LNCAP (cell line): ENCODE data around the gene CCL20.

Source experiments
- CTCF ChIP-seq: fragments of 450-650 bp; IDR thresholded peaks from 2 replicates; pipeline ENCODE4 v1.5.1; 2017; ENCODE audit warnings: mild to moderate bottlenecking

Gene CCL20, protein sequence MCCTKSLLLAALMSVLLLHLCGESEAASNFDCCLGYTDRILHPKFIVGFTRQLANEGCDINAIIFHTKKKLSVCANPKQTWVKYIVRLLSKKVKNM

DNA sequence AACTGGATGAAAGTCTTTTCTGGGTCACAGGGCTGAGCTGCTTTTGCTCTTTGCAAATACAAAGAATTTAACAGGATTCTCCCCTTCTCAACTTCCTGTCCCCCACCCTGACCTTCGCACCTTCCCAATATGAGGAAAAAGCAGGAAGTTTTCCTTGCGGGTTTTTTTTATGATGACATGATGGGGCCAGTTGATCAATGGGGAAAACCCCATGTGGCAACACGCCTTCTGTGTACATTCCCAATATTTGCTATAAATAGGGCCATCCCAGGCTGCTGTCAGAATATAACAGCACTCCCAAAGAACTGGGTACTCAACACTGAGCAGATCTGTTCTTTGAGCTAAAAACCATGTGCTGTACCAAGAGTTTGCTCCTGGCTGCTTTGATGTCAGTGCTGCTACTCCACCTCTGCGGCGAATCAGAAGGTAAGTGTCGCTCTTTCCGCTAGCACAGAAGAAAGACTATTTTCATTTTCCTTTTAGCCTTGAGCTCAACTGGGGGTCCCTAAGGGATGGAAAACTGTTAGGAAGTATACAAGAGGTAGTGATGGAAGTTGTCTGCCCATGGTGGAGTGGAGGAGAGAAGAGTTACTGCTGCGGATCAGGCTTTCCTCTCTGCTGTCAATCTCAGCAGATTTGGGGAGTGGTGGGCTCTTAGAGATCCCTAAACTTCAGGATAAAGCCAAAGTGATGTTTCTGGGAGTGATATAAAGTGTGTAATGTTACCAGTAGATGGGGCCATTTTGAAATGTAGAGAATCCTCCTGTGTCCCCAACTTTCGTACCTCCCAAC lies at the start of gene CCL20:
TSS of gene CCL20 (plus strand) at position 281 of the 792 bp plus-strand sequence. CDS start at position 351, 70 bp downstream.
- no peak for TF ChIP-seq CTCF

DNA sequence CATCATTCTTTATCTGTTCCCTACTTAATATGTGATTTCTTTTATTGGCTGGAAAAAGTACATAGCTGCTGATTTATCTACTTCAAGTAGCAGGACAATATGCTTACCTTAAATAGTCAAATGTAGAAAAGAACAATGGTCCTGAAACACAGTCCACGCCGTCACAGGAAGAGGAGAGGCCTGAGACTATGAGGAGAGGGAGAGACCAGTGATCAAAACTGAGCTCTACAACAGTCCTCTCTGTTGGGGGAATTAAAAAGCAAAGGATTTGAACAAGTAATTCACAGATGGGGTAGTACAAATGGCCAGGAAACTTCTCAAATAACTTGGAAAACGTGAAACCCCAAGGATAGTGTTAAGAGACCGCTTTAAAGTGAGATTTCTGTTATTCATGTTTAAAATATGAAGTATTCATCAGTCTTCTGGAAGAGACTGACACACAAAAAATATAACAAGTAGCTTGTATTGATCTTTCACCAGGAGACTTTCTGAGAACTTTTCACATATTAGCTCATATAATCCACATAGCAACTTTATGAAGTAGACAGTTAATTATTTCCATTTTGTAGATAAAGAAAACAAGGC lies 47.8 kb upstream of the CCL20 start:
- TF ChIP-seq CTCF = no peak

DNA sequence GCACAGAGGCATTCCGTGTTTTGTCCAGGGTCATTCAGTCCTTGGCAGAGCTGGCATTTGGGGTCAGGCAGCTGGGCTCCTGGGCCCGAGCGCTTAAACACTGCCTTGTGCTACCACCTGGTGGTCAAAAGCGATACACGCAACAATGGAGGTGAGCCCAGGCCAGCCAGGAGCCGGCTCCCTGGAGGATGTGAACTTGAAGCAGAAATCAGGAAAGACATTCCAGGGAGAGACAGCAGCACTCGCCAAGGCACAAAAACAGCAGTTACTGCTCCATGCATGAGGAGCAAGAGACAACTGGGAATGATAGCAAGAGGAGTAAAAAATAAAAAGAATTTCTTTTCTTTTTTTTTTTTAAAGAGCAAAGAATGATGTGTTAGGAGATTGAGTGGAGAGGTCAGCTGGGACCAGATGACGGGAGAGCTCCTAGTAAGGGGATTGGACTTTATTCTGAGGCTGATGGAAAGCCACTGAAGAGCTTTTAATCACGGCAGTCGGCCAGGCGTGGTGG lies 47.2 kb upstream of the CCL20 start:
- peak; percentile 77 for TF ChIP-seq CTCF

DNA sequence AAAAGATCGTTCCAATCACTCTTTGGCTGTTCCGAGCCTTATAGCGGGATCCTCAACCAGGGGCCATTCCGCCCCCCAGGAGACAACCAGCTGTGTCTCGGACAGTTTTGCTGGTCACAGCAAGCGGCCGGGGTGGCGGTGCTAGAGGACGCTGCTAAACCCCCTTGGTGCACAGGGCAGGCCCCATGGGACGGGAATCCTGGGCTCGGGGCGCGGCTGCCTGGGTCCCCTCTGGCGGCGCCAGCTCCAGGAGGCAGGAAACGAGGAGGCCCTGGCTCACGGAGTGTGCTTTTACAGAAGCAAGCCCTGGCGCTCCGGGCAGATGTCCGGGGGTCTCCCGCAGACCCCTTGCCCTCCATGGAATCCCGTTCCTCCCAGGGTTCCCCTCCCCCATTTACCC lies 45.8 kb upstream of the CCL20 start:
- no peak for TF ChIP-seq CTCF

- no peak for TF ChIP-seq CTCF
These were observed 41.4 kb upstream of the CCL20 start for GRCh38 chr2:227772197-227772661.

DNA sequence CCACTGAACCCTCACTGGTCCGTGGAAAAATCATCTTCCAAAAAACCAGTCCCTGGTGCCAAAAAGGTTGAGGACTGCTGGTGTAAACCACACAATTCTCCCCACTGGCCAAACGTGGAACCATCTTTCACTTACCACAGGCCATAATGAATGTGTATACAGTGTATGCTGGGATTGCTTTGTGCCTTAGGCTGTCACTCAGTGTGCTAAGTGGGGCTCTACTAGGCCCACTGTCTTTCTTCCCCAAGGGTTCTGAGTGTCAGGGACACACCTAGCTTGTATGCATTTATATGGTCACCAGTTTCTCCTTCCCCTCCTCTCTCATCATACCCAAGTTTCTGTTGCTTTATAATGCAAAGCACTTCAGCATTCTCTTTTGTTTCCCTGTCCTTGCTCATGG lies 40.7 kb upstream of the CCL20 start:
- TF ChIP-seq CTCF = no peak

- peak; percentile 37; the same call in 1 of the 2 replicates for TF ChIP-seq CTCF
These were observed 39.5 kb upstream of the CCL20 start for GRCh38 chr2:227774011-227774624.
